ENCODE data around the gene RFXAP.

Gene RFXAP

GRCh38 chr13:36794706-36795105, 24.3 kb upstream of the RFXAP start:
- no peak for TF ChIP-seq CTCF (IDR thresholded peaks at IDR 0.05; ENCODE audit: low read length, missing control alignments)
- no peak overlapping the region for H3K4me3 ChIP-seq (replicated peaks; ENCODE audit: low read depth, low read length)
- DNase-seq (ENCODE audit: low read depth) = no peak

GRCh38 chr13:36795463-36795862, 23.6 kb upstream of the RFXAP start:
- no peak for DNase-seq (ENCODE audit: low read depth)
- TF ChIP-seq CTCF (IDR thresholded peaks at IDR 0.05; ENCODE audit: low read length, missing control alignments) = no peak
- no peak overlapping the region for H3K4me3 ChIP-seq (replicated peaks; ENCODE audit: low read depth, low read length)

GRCh38 chr13:36796052-36796451, 23.0 kb upstream of the RFXAP start:
- no peak for DNase-seq (ENCODE audit: low read depth)
- no peak overlapping the region for H3K4me3 ChIP-seq (replicated peaks; ENCODE audit: low read depth, low read length)
- no peak for TF ChIP-seq CTCF (IDR thresholded peaks at IDR 0.05; ENCODE audit: low read length, missing control alignments)

- no peak for DNase-seq (ENCODE audit: low read depth)
- H3K4me3 ChIP-seq (replicated peaks; ENCODE audit: low read depth, low read length) = no peak overlapping the region
- TF ChIP-seq CTCF (IDR thresholded peaks at IDR 0.05; ENCODE audit: low read length, missing control alignments) = no peak
Observed at GRCh38 chr13:36801035-36801434, 18.0 kb upstream of the RFXAP start.

- no peak for TF ChIP-seq CTCF (IDR thresholded peaks at IDR 0.05; ENCODE audit: low read length, missing control alignments)
- no peak overlapping the region for H3K4me3 ChIP-seq (replicated peaks; ENCODE audit: low read depth, low read length)
- no peak for DNase-seq (ENCODE audit: low read depth)
Observed at GRCh38 chr13:36804588-36804987, 14.4 kb upstream of the RFXAP start.

GRCh38 chr13:36806102-36806501, 12.9 kb upstream of the RFXAP start:
- H3K4me3 ChIP-seq (replicated peaks; ENCODE audit: low read depth, low read length) = no peak overlapping the region
- TF ChIP-seq CTCF (IDR thresholded peaks at IDR 0.05; ENCODE audit: low read length, missing control alignments) = no peak
- DNase-seq (ENCODE audit: low read depth) = no peak

GRCh38 chr13:36807616-36808015, 11.4 kb upstream of the RFXAP start:
- no peak for DNase-seq (ENCODE audit: low read depth)

More at GRCh38 chr13:36807616-36808015, 11.4 kb upstream of the RFXAP start:
- TF ChIP-seq CTCF (IDR thresholded peaks at IDR 0.05; ENCODE audit: low read length, missing control alignments) = no peak
- H3K4me3 ChIP-seq (replicated peaks; ENCODE audit: low read depth, low read length) = no peak overlapping the region
